ENCODE results near the gene ITPR1. TPM values are rescaled to one million over a fixed set of nuclear protein-coding genes. Genes with fewer than 3 reads are reported as not detected.

Gene ITPR1
- total RNA-seq, 1 experiment from 2014 or later: 8.7 TPM

DNA sequence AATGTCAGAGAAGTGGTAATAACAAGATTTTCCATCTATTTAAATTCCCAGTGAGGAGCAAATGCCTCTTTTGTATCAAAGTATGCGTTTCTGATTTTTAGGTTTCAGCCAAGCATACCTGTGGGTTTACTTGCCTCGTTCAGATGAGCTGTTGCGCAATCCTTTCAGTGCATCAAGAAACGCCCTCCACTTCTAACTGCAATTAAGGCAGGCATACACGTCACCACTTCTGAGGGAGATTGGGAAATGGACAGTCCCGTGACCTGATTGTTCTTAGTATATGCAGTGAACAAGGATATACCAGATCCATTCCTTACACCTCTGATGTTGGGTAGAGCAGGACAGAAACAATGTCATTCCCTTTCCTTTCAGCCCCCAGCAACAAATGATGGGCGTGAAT is 219.0 kb downstream of the ITPR1 start:
- Histone ChIP-seq H3K9me3 (ENCODE audit: control insufficient read depth, insufficient read depth, low read depth, low read length) (no peaks in the 10 kb centered on the region), H3K4me3 (ENCODE audit: low read depth in 2 of 2, low read length in 2 of 2) (no peak overlapping the region), H3K27ac (ENCODE audit: low read length) (peak overlapping the region; percentile 23; the same call in 1 of the 2 replicates), H3K4me1 (ENCODE audit: control insufficient read depth, insufficient read depth, low read length) (peaks cover 5% of the 10 kb centered on the region), H3K36me3 (ENCODE audit: control insufficient read depth, insufficient read depth, low read length) (no peaks in the 10 kb centered on the region), H3K27me3 (ENCODE audit: control insufficient read depth, insufficient read depth, low read length) (no peaks in the 10 kb centered on the region)
- in situ Hi-C loops (cut with HindIII; ENCODE audit: low pct_unique_long_range_greater_than_20kb, low sequenced_read_pairs) (no loop called here), intact Hi-C loops (cut with micrococcal nuclease; ENCODE audit: unreplicated experiment) (no loop called here)
- no peak for ATAC-seq
- BruUV-seq (replicated peaks): no TSS peak
- ChIA-PET CTCF (interaction anchor here (0.8 to 1.5 kb wide), 4 partner anchors 264 to 346 kb away, joined by 3 to 14 read pairs (median 6); partner anchors contain the start of gene BHLHE40), POLR2A (interaction anchor here (0.5 to 1.1 kb wide), 4 partner anchors 105 to 418 kb away, joined by 3 to 7 read pairs (median 4); partner anchors contain the start of gene BHLHE40)
- no peak for DNase-seq (ENCODE audit: low read depth, low spot score)
- no peak for TF ChIP-seq SIN3A (IDR thresholded peaks at IDR 0.05; ENCODE audit: borderline replicate concordance, insufficient read depth, low read depth, low read length)
- TF ChIP-seq, protein P1, sequence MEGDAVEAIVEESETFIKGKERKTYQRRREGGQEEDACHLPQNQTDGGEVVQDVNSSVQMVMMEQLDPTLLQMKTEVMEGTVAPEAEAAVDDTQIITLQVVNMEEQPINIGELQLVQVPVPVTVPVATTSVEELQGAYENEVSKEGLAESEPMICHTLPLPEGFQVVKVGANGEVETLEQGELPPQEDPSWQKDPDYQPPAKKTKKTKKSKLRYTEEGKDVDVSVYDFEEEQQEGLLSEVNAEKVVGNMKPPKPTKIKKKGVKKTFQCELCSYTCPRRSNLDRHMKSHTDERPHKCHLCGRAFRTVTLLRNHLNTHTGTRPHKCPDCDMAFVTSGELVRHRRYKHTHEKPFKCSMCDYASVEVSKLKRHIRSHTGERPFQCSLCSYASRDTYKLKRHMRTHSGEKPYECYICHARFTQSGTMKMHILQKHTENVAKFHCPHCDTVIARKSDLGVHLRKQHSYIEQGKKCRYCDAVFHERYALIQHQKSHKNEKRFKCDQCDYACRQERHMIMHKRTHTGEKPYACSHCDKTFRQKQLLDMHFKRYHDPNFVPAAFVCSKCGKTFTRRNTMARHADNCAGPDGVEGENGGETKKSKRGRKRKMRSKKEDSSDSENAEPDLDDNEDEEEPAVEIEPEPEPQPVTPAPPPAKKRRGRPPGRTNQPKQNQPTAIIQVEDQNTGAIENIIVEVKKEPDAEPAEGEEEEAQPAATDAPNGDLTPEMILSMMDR (IDR thresholded peaks at IDR 0.05): no peak
- TF ChIP-seq TCF7L2 (IDR thresholded peaks at IDR 0.05; ENCODE audit: low read depth, low read length): no peak
- TF ChIP-seq POLR2AphosphoS5 (IDR thresholded peaks at IDR 0.05; ENCODE audit: low read depth, low read length): no peak
- TF ChIP-seq REST (IDR thresholded peaks at IDR 0.05; ENCODE audit: insufficient read depth in 1 of 2, low read depth in 2 of 2, low read length in 1 of 2): no peak

- H3K4me3 ChIP-seq (ENCODE audit: low read depth in 2 of 2, low read length in 2 of 2): no peak overlapping the region
- in situ Hi-C loops (cut with HindIII; ENCODE audit: low pct_unique_long_range_greater_than_20kb, low sequenced_read_pairs): no loop called here
- peaks cover 6% of the 10 kb centered on the region for H3K4me1 ChIP-seq (ENCODE audit: control insufficient read depth, insufficient read depth, low read length)
- H3K27me3 ChIP-seq (ENCODE audit: control insufficient read depth, insufficient read depth, low read length): no peaks in the 10 kb centered on the region
- no peak overlapping the region for H3K27ac ChIP-seq (ENCODE audit: low read length)
- POLR2A ChIA-PET: no interaction called here
- no TSS peak for BruUV-seq (replicated peaks)
- ATAC-seq (no peak), DNase-seq (ENCODE audit: low read depth, low spot score) (no peak)
- CTCF ChIA-PET: interaction anchor here (0.9 kb wide), 1 partner anchor 344 kb away, joined by 5 read pairs; no protein-coding TSS in a partner anchor
- no peaks in the 10 kb centered on the region for H3K9me3 ChIP-seq (ENCODE audit: control insufficient read depth, insufficient read depth, low read depth, low read length)
- intact Hi-C loops (cut with micrococcal nuclease; ENCODE audit: unreplicated experiment): no loop called here
- H3K36me3 ChIP-seq (ENCODE audit: control insufficient read depth, insufficient read depth, low read length): no peaks in the 10 kb centered on the region
- no peak for TF ChIP-seq SIN3A (IDR thresholded peaks at IDR 0.05; ENCODE audit: borderline replicate concordance, insufficient read depth, low read depth, low read length)
- no peak for TF ChIP-seq POLR2AphosphoS5 (IDR thresholded peaks at IDR 0.05; ENCODE audit: low read depth, low read length)
- TF ChIP-seq, protein P1 (IDR thresholded peaks at IDR 0.05): no peak
- no peak for TF ChIP-seq TCF7L2 (IDR thresholded peaks at IDR 0.05; ENCODE audit: low read depth, low read length)
- TF ChIP-seq REST (IDR thresholded peaks at IDR 0.05; ENCODE audit: insufficient read depth in 1 of 2, low read depth in 2 of 2, low read length in 1 of 2): no peak
These were observed 220.9 kb downstream of the ITPR1 start for GRCh38 chr3:4714045-4714444.

Data from Panc1 (cell line).